Vagina (tissue), 2 donors: Measurements from ENCODE around the gene SAG. TPM values are rescaled to one million over a fixed set of nuclear protein-coding genes. Genes with fewer than 3 reads are reported as not detected.

Source experiments
- DNase-seq, 2 donors: peaks; one replicate each; pipeline ENCODE4 v3.0.0-alpha.2; 2017; ENCODE audit errors: extremely low spot score in 2 of 2
- H3K27ac ChIP-seq: fragments of 200-600 bp; sonication (generic); one replicate; pipeline ENCODE4 v1.5.1; 2019
- H3K27me3 ChIP-seq: fragments of 200-600 bp; sonication (generic); one replicate; pipeline ENCODE4 v1.5.1; 2019
- H3K36me3 ChIP-seq, 2 donors: fragments of 200-600 bp; sonication (generic); one replicate each; pipeline ENCODE4 v1.5.1; 2017 to 2019
- H3K4me1 ChIP-seq: fragments of 200-600 bp; sonication (generic); one replicate; pipeline ENCODE4 v1.5.1; 2019
- H3K4me3 ChIP-seq, 2 donors: fragments of 200-600 bp; sonication (generic); 1 replicate in 1 of 2; 2 replicates in 1 of 2; pipeline ENCODE4 v1.5.1; 2016 to 2019
- H3K9me3 ChIP-seq: fragments of 200-600 bp; sonication (generic); one replicate; pipeline ENCODE4 v1.5.1; 2019
- POLR2A ChIP-seq, 2 donors: fragments of 450-650 bp; IDR thresholded peaks; one replicate each; pipeline ENCODE4 v1.6.1; 2017; ENCODE audit warnings: antibody characterized with exemption in 2 of 2, mild to moderate bottlenecking in 2 of 2, moderate library complexity in 2 of 2
- POLR2AphosphoS5 ChIP-seq, 2 donors: sonication (generic); formaldehyde crosslinking; IDR thresholded peaks; one replicate each; pipeline ENCODE4 v1.9.0; 2017; ENCODE audit warnings: antibody characterized with exemption in 2 of 2, mild to moderate bottlenecking in 2 of 2, low read depth in 1 of 2; ENCODE audit not compliant: insufficient read depth in 1 of 2
- intact Hi-C: fragments of 100-400 bp; cut with DNase I; formaldehyde crosslinking; loops from one replicate; pipeline ENCODE4 v1.15.1; 2023
- total RNA-seq: library from RNA; depleted of rRNA; stranded (reverse); fragments of >200 nt; gene quantifications from one replicate; pipeline ENCODE4 v1.2.3, GENCODE V29; 2016
- TF ChIP-seq, protein P1 (sequence below), 3 experiments: fragments of 450-650 bp in 2 of 3; fragments of 200-600 bp in 1 of 3; sonication (generic) in 1 of 3; IDR thresholded peaks; one replicate each; pipeline ENCODE4 v1.5.1; 2017 to 2019; ENCODE audit warnings: antibody characterized with exemption in 3 of 3, mild to moderate bottlenecking in 2 of 3, moderate library complexity in 2 of 3

The SAG gene
- total RNA-seq, 1 donor from 2014 or later: not detected

DNA sequence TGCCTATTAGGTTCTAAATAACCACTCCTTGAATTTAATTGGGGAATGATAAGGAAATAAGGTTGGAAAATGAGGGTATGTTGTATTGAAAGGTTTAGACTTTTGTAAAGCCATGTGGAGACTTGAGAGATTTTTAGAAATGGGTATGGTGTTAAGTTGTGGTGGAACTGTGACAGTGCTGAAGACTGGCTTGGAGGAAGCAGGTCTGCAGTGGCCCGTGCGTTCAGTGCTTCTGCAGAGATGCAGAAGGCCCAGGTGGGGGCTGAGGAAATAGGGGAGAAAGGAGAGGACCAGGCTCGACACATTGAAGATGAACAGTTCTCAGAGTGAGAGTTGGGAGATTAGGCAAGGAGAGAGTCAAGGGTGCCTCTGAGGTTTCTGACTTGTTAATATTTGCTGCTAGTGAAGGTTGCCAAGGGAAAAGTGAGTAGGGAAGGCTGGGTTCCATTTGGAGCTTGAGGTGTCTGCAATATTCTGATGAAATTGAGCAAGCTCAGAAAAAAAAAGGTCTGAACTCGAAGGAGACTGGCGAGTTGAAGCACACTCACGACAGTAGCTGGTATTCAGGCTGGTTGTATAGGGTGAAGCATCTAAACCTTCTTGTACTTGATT lies 25.5 kb upstream of the SAG start:
- H3K4me1 ChIP-seq: no peaks in the 10 kb centered on the region
- H3K27ac ChIP-seq: no peak overlapping the region
- H3K36me3 ChIP-seq: peaks cover 0 to 93% of the 10 kb centered on the region in 2 donors
- no peak overlapping the region for H3K4me3 ChIP-seq
- TF ChIP-seq POLR2A (IDR thresholded peaks at IDR 0.05) (no peak), POLR2AphosphoS5 (IDR thresholded peaks at IDR 0.05; ENCODE audit: insufficient read depth in 1 of 2, low read depth in 1 of 2) (no peak)
- TF ChIP-seq, protein P1, sequence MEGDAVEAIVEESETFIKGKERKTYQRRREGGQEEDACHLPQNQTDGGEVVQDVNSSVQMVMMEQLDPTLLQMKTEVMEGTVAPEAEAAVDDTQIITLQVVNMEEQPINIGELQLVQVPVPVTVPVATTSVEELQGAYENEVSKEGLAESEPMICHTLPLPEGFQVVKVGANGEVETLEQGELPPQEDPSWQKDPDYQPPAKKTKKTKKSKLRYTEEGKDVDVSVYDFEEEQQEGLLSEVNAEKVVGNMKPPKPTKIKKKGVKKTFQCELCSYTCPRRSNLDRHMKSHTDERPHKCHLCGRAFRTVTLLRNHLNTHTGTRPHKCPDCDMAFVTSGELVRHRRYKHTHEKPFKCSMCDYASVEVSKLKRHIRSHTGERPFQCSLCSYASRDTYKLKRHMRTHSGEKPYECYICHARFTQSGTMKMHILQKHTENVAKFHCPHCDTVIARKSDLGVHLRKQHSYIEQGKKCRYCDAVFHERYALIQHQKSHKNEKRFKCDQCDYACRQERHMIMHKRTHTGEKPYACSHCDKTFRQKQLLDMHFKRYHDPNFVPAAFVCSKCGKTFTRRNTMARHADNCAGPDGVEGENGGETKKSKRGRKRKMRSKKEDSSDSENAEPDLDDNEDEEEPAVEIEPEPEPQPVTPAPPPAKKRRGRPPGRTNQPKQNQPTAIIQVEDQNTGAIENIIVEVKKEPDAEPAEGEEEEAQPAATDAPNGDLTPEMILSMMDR (IDR thresholded peaks at IDR 0.05): no peak
- H3K27me3 ChIP-seq: no peaks in the 10 kb centered on the region
- DNase-seq: no peak
- H3K9me3 ChIP-seq: no peaks in the 10 kb centered on the region
- intact Hi-C loops: loop anchor here (2.0 kb wide), 1 partner anchor 55 kb away; no protein-coding TSS in a partner anchor

DNA sequence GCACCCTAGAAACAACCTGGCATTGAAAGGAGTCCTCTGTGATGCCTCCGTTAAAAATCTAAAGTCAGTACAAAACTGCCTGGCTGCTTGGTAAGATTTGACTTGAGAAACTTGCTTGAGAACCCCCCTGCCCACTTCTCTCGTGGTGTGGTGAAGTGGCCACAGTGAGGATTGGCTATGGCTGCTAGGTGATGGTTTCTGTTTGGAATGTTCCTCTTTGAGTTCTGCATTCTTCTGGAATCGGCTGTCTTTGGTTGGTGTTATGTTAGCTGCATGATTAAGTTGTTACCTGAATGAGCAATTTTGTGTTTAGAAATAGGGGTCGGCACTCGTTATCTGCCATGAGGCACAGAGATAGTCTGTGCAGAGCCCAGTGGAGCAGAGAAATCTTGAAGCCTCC lies 21.7 kb upstream of the SAG start:
- intact Hi-C loops: no loop called here
- TF ChIP-seq POLR2A (IDR thresholded peaks at IDR 0.05): no peak
- TF ChIP-seq POLR2AphosphoS5 (IDR thresholded peaks at IDR 0.05; ENCODE audit: insufficient read depth in 1 of 2, low read depth in 1 of 2): no peak
- TF ChIP-seq, protein P1 (IDR thresholded peaks at IDR 0.05): no peak

DNA sequence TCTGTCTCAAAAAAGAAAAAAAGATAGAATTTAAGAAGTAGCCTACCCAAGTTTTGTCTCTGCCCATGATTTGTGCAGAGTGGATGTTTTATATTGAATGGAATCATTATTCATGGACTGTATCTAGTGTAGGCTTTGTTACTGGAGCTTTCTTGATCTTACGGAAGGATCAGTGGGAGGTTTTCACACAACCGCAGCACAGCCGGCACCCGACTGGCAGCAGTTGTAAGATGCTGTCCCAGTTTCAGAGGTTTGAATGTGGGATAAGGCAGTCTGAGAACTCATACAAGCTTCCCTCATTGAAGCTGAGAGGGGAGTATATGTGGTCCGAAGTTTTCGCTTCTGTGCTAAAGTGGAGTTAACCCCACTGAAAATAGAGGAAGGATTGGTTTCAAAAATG lies 19.7 kb upstream of the SAG start:
- intact Hi-C loops: no loop called here
- Histone ChIP-seq H3K9me3 (no peaks in the 10 kb centered on the region), H3K4me1 (peaks cover 6% of the 10 kb centered on the region), H3K27ac (no peak overlapping the region), H3K36me3 (peaks cover 0 to 75% of the 10 kb centered on the region in 2 donors), H3K27me3 (no peaks in the 10 kb centered on the region), H3K4me3 (no peak overlapping the region)
- no peak for DNase-seq
- no peak for TF ChIP-seq POLR2A (IDR thresholded peaks at IDR 0.05)
- TF ChIP-seq, protein P1 (IDR thresholded peaks at IDR 0.05): no peak
- no peak for TF ChIP-seq POLR2AphosphoS5 (IDR thresholded peaks at IDR 0.05; ENCODE audit: insufficient read depth in 1 of 2, low read depth in 1 of 2)

More for the DNA sequence above, 21.7 kb upstream of the SAG start:
- Histone ChIP-seq H3K27ac (no peak overlapping the region), H3K9me3 (no peaks in the 10 kb centered on the region), H3K27me3 (no peaks in the 10 kb centered on the region), H3K36me3 (peaks cover 0 to 75% of the 10 kb centered on the region in 2 donors), H3K4me1 (peaks cover 6% of the 10 kb centered on the region), H3K4me3 (no peak overlapping the region)
- no peak for DNase-seq

DNA sequence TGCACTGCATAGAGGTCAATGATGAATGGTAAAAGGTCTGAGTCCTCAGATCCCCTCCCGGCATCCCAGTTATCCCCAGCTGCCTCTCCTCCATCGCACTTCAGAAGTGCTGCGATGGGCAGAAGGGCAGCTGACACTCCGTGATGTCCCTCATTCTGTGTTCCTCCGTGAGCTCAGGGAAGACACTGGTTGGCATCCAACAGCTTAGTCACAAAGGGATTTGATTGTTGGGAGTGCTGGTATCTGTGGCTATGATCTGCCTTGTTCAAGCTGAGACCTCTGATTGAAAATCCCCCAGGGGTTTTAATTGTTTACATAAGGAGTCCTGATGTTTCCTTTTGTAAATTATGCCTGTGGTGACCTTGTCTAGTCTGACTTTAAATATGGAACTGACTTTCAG lies 19.0 kb upstream of the SAG start:
- TF ChIP-seq POLR2A (IDR thresholded peaks at IDR 0.05): no peak
- no peak for TF ChIP-seq POLR2AphosphoS5 (IDR thresholded peaks at IDR 0.05; ENCODE audit: insufficient read depth in 1 of 2, low read depth in 1 of 2)
- TF ChIP-seq, protein P1 (IDR thresholded peaks at IDR 0.05): no peak
- Histone ChIP-seq H3K36me3 (peaks cover 0 to 75% of the 10 kb centered on the region in 2 donors), H3K4me1 (peaks cover 6% of the 10 kb centered on the region), H3K4me3 (no peak overlapping the region), H3K27ac (no peak overlapping the region), H3K9me3 (no peaks in the 10 kb centered on the region), H3K27me3 (no peaks in the 10 kb centered on the region)
- intact Hi-C loops: no loop called here
- no peak for DNase-seq

DNA sequence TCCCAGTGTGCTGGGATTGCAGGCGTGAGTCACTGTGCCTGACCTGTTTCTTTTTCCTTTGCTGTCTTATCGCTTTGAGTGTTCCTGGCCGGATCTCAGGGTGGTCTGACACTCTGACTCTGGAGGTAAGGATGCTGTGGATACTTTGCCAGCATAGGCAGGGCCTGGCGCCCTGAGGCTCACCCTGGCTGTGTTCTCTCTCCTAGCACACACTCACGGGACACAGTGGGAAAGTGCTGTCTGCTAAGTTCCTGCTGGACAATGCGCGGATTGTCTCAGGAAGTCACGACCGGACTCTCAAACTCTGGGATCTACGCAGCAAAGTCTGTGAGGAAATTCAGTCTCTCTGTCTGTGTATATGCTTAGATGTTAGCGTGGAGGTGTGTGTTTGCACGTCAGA lies 18.0 kb upstream of the SAG start:
- intact Hi-C loops: no loop called here
- H3K27me3 ChIP-seq: no peaks in the 10 kb centered on the region
- no peaks in the 10 kb centered on the region for H3K9me3 ChIP-seq
- no peak overlapping the region for H3K4me3 ChIP-seq
- H3K27ac ChIP-seq: no peak overlapping the region
- H3K36me3 ChIP-seq: peaks cover 0 to 75% of the 10 kb centered on the region in 2 donors
- DNase-seq: no peak
- TF ChIP-seq POLR2AphosphoS5 (IDR thresholded peaks at IDR 0.05; ENCODE audit: insufficient read depth in 1 of 2, low read depth in 1 of 2): no peak
- no peak for TF ChIP-seq POLR2A (IDR thresholded peaks at IDR 0.05)
- TF ChIP-seq, protein P1 (IDR thresholded peaks at IDR 0.05): no peak
- peaks cover 6% of the 10 kb centered on the region for H3K4me1 ChIP-seq
